Right kidney (tissue), 1 donor: Measurements from ENCODE around the gene ATP6V1G1.

Experiments used
- DNase-seq: peaks from one replicate; pipeline ENCODE4 v3.0.0-alpha.2; 2016

ATP6V1G1 gene

GRCh38 chr9:114611516-114612271, 24.1 kb downstream of the ATP6V1G1 start:
- peak; percentile 88 for DNase-seq

DNA sequence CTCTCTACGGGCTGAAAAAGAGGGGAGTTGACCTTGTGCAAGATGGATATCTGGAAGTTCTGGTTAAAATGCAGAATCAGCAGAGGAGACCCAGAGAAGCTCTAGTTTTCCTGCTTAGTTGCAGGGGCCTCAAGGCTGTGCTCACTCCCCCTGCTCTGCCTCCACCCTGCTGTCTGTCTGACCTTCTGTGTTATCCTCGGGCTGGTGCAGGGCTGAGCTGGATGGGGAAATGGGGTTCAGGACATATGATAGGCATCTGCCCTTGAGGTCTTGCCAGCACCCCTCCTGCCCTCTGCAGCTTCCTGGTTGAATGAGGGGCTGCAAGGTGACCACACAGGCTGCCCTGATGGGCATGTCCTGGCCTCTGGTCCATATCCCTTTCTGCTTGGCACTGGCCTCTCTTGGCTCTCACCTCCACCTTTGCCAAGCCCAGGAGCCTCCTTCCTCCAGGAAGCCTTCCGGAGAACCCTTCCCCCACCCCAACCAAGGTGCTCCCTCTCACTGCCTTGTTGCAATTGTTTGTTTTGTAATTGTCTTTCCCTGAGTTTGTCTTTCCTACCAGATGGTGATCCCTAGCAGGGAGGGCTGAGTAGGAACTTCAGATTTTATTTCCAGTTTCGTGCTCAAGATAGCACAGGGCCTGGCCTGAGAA, 24.8 kb downstream of the ATP6V1G1 start:
- no peak for DNase-seq

DNA sequence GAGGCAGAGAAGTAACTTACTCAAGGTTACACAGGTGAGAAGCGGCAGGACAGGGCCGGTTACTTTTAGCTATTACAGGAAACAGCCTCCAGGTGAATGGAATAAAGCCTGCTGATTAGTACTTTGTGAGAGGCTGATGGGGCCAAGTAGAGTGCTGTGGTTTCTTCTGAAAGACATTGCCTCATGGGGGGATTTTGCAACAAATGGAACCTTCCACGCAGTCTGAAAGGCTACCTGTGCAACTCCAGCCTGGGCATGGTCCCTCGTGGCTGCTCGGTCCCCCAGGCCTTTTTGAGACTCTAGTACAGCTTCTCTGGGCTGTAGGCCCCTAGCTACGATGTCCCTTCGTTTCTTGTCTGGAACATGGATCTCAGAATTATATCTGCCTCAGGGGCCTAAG, 25.5 kb downstream of the ATP6V1G1 start:
- DNase-seq: no peak

- DNase-seq: no peak
Observed at GRCh38 chr9:114613919-114614318, 26.4 kb downstream of the ATP6V1G1 start.

- no peak for DNase-seq
Observed at GRCh38 chr9:114614373-114614772, 26.8 kb downstream of the ATP6V1G1 start.

GRCh38 chr9:114616684-114617520, 29.3 kb downstream of the ATP6V1G1 start:
- no peak for DNase-seq

GRCh38 chr9:114619191-114619761, 31.7 kb downstream of the ATP6V1G1 start:
- peak; percentile 25 for DNase-seq

- no peak for DNase-seq
Observed at GRCh38 chr9:114621561-114621960, 34.0 kb downstream of the ATP6V1G1 start.

DNA sequence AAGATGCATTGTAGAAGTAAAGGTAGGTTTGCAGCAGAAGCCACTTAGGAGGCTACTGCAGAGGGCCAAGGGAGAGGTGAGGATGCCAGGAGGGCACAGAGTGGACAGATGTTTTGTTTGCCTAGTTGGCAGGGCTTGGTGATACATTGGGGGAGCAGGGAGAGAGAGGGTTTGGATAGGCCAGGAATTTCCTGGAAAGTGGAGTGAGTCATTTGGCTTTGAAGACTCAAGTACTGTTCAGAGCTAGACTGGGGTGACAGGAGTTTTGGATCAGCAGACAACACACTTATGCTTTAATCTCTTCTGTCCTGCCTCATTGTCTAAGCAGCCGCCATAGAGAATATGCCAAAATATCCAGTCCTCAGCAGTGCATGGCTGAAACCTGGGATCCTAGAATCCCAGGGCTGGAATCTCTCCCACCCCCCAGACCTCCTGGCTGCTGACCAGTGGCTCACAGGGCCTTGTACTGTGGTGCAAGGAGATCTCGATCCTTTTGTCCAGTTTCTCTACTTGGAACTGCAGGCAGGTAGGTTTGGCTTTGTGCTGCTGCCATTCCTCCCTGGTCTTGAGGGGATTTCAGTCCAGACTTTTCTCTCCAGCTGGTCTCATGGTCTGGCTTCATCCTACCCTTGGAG, 34.5 kb downstream of the ATP6V1G1 start:
- no peak for DNase-seq

DNA sequence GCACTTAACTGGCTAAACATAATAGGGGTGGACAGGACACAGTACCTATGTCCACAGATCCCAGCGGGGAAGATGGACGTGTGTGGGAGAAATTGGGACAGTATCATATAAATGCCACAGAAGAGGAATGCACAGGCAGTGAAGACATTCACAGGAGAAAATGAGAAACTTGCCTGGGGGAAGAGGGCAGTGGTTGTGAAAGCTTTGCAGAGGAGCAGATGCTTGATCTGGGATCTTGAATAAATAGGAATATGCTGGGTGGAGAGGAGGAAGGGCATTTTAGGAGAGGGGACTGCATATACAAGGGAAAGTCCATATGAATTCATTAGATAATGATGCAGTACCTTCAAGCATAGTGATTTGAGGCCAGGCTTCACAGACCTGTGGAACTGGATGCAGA, 37.1 kb downstream of the ATP6V1G1 start:
- DNase-seq: no peak

DNA sequence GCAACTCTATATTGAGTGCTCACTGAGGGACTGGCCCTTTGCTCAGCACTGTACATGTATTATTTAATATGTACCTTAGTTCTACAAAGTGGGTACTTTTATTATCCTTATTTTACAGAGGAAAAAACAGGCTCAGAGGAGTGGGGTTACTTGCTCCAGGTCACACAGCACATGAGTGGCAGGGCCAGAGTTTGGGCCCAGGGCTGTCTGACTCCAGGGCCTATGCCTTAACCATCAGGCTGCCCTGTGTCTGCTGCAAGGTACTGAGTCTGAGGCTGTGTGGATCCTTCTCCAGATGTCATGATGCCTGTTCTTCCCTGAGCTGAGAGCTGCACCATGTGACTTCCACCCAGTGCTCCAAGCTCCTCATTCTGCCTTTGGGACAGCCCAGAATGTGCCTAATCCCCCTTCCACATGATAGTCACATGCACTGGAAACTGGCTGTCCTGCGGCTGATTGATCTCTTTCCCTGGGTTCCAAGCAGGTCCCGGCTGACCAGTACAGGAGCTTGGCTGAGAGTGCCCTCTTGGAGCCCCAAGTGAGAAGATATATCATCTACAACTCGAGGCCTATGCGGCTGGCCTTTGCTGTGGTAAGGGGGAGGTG, 38.9 kb downstream of the ATP6V1G1 start:
- DNase-seq: no peak

DNA sequence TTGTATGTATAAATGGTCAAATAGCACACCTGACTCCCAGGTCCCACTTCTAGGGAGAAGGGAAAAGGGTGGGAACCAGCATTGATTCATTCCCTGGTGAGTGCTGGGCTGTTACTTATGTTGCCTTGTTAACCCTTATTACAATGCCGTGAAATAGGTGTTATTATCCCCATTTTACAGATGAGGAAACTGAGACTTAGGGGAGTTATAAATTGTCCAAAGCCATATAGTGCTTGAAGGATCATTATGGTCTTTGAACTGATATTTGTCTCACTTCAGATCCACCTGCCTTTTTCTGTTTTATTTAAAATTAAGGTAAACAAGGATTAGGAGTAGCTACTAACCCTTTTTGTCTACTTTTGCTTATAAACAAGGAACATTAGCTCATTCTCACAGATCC, 40.0 kb downstream of the ATP6V1G1 start:
- no peak for DNase-seq

DNA sequence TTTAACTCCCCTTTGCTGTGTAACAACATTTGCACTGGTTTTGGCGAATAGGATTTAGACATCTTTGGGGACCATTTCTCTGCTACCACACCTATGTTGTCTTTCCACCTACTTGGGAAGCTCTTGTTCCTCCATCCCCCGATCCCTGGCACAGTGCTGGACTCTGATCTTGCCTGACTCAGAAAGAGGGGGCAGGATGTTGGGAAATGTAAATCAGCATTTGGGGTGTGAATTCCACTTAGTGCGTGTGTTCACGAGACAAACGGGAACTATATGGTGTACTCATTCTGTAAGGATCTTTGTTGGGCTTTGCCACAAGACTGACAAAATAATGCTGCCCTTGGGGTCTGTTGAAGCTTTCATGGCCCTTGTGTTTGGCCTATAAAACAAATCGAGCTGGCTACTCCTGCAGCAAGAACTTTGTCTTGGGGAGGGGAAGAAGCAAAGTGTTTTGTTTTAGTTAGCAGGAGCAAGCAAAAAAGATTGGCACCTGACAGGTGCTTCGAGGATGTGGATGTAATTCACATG, 42.1 kb downstream of the ATP6V1G1 start:
- no peak for DNase-seq

DNA sequence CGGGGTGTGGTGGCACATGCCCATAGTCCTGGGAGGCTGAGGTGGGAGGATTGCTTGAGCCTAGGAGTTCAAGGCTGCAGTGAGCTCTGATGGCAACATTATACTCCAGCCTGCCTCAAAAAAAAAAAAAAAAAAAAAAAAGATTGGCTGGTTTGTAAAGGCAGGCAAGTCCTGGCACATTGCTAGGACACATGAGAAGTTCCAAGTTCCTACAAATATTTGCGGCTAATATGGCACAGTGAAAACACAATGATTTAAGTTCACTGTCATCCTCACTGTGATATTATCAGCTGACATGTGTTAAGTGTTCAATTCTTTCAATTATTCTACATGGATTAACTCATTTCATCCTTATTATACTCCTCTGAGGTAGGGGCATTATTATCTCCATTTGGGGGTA, 43.6 kb downstream of the ATP6V1G1 start:
- no peak for DNase-seq

- DNase-seq: no peak
Observed at GRCh38 chr9:114633438-114634089, 46.0 kb downstream of the ATP6V1G1 start.

DNA sequence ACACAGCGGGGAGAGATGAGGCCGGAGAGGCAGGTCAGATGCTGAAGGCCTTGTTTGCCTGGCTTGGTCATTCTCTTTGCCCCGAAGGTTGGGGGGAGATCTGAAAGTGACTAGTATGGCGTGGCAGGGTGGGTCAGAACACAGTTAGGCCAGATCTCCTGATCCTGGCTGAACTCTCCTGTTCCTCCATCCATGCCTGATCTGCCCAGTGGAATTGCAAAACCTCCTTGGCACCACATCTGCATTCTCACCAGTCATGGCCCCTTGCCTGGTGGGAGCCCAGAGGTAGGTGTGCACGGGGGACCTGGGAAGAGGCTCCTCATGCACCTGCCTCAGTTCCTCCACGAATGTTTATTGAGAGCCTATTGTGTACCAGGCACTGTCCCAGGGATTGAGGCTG, 46.8 kb downstream of the ATP6V1G1 start:
- no peak for DNase-seq

- DNase-seq: no peak
Observed at GRCh38 chr9:114638404-114638803, 50.8 kb downstream of the ATP6V1G1 start.

DNA sequence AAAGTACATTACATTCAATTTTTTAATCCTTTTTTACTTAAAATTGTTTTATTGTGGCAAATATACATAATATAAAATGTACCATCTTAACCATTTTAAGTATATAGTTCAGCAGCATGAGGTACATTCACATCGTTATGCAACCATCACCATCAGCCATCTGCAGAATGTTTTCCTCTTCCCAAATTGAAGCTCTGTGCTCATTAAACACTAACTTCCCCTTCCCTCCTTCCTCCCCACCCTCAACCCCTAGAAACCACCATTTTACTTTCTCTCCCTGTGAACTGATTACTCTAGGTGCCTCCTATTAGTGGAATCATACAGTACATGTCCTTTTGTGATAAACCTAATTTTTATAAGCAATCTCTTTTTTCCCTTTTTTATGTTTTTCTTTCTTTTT, 54.4 kb downstream of the ATP6V1G1 start:
- DNase-seq: no peak

- DNase-seq: no peak
Observed at GRCh38 chr9:114643001-114643400, 55.4 kb downstream of the ATP6V1G1 start.

DNA sequence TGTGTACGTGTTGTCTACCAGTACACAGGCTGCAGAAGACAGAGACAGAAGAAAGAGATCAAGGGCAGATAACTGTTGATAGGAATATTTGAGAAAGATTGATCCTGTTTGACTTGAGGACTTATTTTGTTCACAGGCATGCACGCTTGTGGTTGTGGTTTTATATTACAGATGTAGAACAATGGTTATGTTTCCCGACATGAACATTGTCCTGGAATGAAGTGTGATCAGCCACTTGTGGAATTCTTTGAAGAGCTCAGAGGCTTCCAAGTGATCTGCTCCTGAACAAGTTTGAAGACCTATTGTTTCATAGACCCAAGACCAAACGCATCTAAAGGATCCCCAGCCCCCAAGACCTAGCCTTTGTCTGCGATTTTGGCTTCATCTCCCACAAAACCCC, 56.3 kb downstream of the ATP6V1G1 start:
- no peak for DNase-seq
